GM23338 (cell line): ENCODE data around the gene RANGAP1. TPM values are rescaled to one million over a fixed set of nuclear protein-coding genes. Genes with fewer than 3 reads are reported as not detected.

Experiments
- ATAC-seq: fragments of 200-7000 bp; cut with Tn5 transposase; 3 replicates; pipeline ENCODE4 v1.9.1; 2020
- DNase-seq: peaks from one replicate; pipeline ENCODE4 v3.0.0-alpha.2; 2015; ENCODE audit warnings: low spot score
- H2AFZ ChIP-seq: fragments of 200-600 bp; sonication (generic); 2 replicates; pipeline ENCODE4 v1.8.0; 2016; ENCODE audit warnings: antibody characterized with exemption, mild to moderate bottlenecking, moderate library complexity
- H3F3A ChIP-seq: fragments of 200-600 bp; sonication (generic); replicated peaks from 2 replicates; pipeline ENCODE4 v1.8.0; 2017; ENCODE audit warnings: antibody characterized with exemption, mixed run types, low read depth
- H3K27ac ChIP-seq: fragments of 200-600 bp; sonication (generic); 2 replicates; pipeline ENCODE4 v1.6.1; 2016; ENCODE audit warnings: low read depth
- H3K27me3 ChIP-seq: fragments of 200-600 bp; sonication (generic); 2 replicates; pipeline ENCODE4 v1.8.0; 2016; ENCODE audit warnings: mild to moderate bottlenecking, mixed run types, moderate library complexity; ENCODE audit not compliant: insufficient read depth
- H3K36me3 ChIP-seq: fragments of 200-600 bp; sonication (generic); 2 replicates; pipeline ENCODE4 v1.8.0; 2016; ENCODE audit warnings: mild to moderate bottlenecking; ENCODE audit not compliant: insufficient read depth
- H3K4me1 ChIP-seq: fragments of 200-600 bp; sonication (generic); 2 replicates; pipeline ENCODE4 v1.8.0; 2016; ENCODE audit warnings: mild to moderate bottlenecking, moderate library complexity; ENCODE audit not compliant: insufficient read depth
- H3K4me2 ChIP-seq: fragments of 200-600 bp; sonication (generic); 2 replicates; pipeline ENCODE4 v1.7.1; 2017; ENCODE audit warnings: mixed run types
- H3K4me3 ChIP-seq: fragments of 200-600 bp; sonication (generic); 2 replicates; pipeline ENCODE4 v1.6.1; 2016; ENCODE audit warnings: mixed run types
- H3K79me2 ChIP-seq: fragments of 200-600 bp; sonication (generic); replicated peaks from 2 replicates; pipeline ENCODE4 v1.8.0; 2017; ENCODE audit warnings: mild to moderate bottlenecking; ENCODE audit not compliant: insufficient read depth
- H3K9me2 ChIP-seq: fragments of 200-600 bp; sonication (generic); 2 replicates; pipeline ENCODE4 v1.8.0; 2017; ENCODE audit not compliant: insufficient read depth
- H4K20me1 ChIP-seq: fragments of 200-600 bp; sonication (generic); replicated peaks from 2 replicates; pipeline ENCODE4 v1.8.0; 2017; ENCODE audit warnings: mild to moderate bottlenecking; ENCODE audit not compliant: insufficient read depth
- H3K27ac Mint-ChIP-seq: 2 replicates; pipeline ENCODE4 v1.8.0; 2020; ENCODE audit warnings: inconsistent platforms, mild to moderate bottlenecking, moderate library complexity, mixed read lengths
- H3K27me3 Mint-ChIP-seq: 3 replicates; pipeline ENCODE4 v1.8.0; 2022; ENCODE audit warnings: low read depth, mild to moderate bottlenecking, moderate library complexity, mixed read lengths, inconsistent platforms; ENCODE audit not compliant: insufficient read depth, poor library complexity
- H3K36me3 Mint-ChIP-seq: 3 replicates; pipeline ENCODE4 v1.8.0; 2021; ENCODE audit warnings: low read depth, mild to moderate bottlenecking, inconsistent platforms, moderate library complexity, mixed read lengths
- H3K4me1 Mint-ChIP-seq: 3 replicates; pipeline ENCODE4 v1.8.0; 2020; ENCODE audit warnings: mild to moderate bottlenecking, inconsistent platforms, mixed read lengths
- H3K4me3 Mint-ChIP-seq: 3 replicates; pipeline ENCODE4 v1.8.0; 2021; ENCODE audit warnings: moderate library complexity, mild to moderate bottlenecking, inconsistent platforms, mixed read lengths
- H3K9me3 Mint-ChIP-seq: 3 replicates; pipeline ENCODE4 v1.8.0; 2020; ENCODE audit warnings: moderate library complexity, mild to moderate bottlenecking, inconsistent platforms, mixed read lengths
- CREB1 ChIP-seq: fragments of 250-450 bp; sonication (Bioruptor Pico); IDR thresholded peaks from 2 replicates; pipeline ENCODE4 v1.5.0; 2020; ENCODE audit warnings: low read depth, mild to moderate bottlenecking, moderate library complexity
- ETS1 ChIP-seq: IDR thresholded peaks from 2 replicates; pipeline ENCODE4 v1.6.1; 2016; ENCODE audit warnings: antibody characterized with exemption
- EZH2 ChIP-seq: fragments of 200-600 bp; sonication (generic); IDR thresholded peaks from one replicate; pipeline ENCODE4 v1.8.0; 2017; ENCODE audit warnings: antibody characterized with exemption, mild to moderate bottlenecking, low read depth; ENCODE audit not compliant: unreplicated experiment
- EZH2phosphoT487 ChIP-seq: fragments of 200-600 bp; sonication (generic); IDR thresholded peaks from one replicate; pipeline ENCODE4 v1.8.1; 2018; ENCODE audit warnings: antibody characterized with exemption; ENCODE audit not compliant: unreplicated experiment
- JUNB ChIP-seq: IDR thresholded peaks from one replicate; pipeline ENCODE4 v1.6.1; 2016; ENCODE audit warnings: antibody characterized with exemption; ENCODE audit not compliant: unreplicated experiment
- NANOG ChIP-seq: IDR thresholded peaks from 2 replicates; pipeline ENCODE4 v1.6.1; 2016; ENCODE audit warnings: antibody characterized with exemption, borderline replicate concordance
- POLR2AphosphoS5 ChIP-seq: IDR thresholded peaks from 2 replicates; pipeline ENCODE4 v1.6.1; 2016; ENCODE audit warnings: antibody characterized with exemption, low read depth
- REST ChIP-seq: IDR thresholded peaks from one replicate; pipeline ENCODE4 v1.6.1; 2018; ENCODE audit warnings: antibody characterized with exemption; ENCODE audit not compliant: unreplicated experiment
- STAT1 ChIP-seq: IDR thresholded peaks from one replicate; pipeline ENCODE4 v1.6.1; 2016; ENCODE audit warnings: antibody characterized with exemption; ENCODE audit not compliant: unreplicated experiment
- ZNF114 ChIP-seq: fragments of 250-450 bp; sonication (Bioruptor Pico); IDR thresholded peaks from 2 replicates; pipeline ENCODE4 v1.5.0; 2020; ENCODE audit warnings: mild to moderate bottlenecking, moderate library complexity
- ZNF331 ChIP-seq: fragments of 250-450 bp; sonication (Bioruptor Pico); IDR thresholded peaks from 2 replicates; pipeline ENCODE4 v1.5.0; 2020; ENCODE audit warnings: low read depth, mild to moderate bottlenecking, moderate library complexity
- polyA plus RNA-seq: library from polyadenylated mRNA; unstranded; fragments of >200 nt; fragmentation: Nextera tagmentation; extraction: Ambion mirVana; gene quantifications from 2 replicates; pipeline ENCODE4 v1.2.1, GENCODE V29; 2016
- total RNA-seq: library from RNA; depleted of rRNA; stranded (reverse); fragments of >200 nt; shearing (Covaris generic); gene quantifications from 2 replicates; pipeline ENCODE4 v1.2.3, GENCODE V29; 2014
- TF ChIP-seq, protein P1 (sequence below), 2 experiments: fragments of 200-600 bp in 1 of 2; sonication (generic) in 1 of 2; conservative IDR thresholded peaks; 2 replicates each; pipeline versions ENCODE4 v1.5.1 to v1.6.1; 2016 to 2017; ENCODE audit warnings: antibody characterized with exemption in 2 of 2, low read depth in 2 of 2, mild to moderate bottlenecking in 2 of 2, moderate library complexity in 1 of 2
- TF ChIP-seq, protein P2 (sequence below): fragments of 250-450 bp; sonication (Bioruptor Pico); IDR thresholded peaks from 2 replicates; pipeline ENCODE4 v1.5.0; 2020; ENCODE audit warnings: mild to moderate bottlenecking, moderate library complexity

Gene RANGAP1
- total and polyA plus RNA-seq, 2 experiments from 2014 or later: 54.7 to 141 TPM

GRCh38 chr22:41302811-41303210 lies 16.8 kb upstream of the RANGAP1 start:
- TF ChIP-seq ETS1 (no peak), JUNB (no peak), CREB1 (CRISPR knock-in tag) (no peak), POLR2AphosphoS5 (no peak), REST (no peak), EZH2 (no peak), EZH2phosphoT487 (no peak), STAT1 (no peak), NANOG (no peak), ZNF114 (CRISPR knock-in tag) (no peak), ZNF331 (no peak)
- TF ChIP-seq, protein P1, sequence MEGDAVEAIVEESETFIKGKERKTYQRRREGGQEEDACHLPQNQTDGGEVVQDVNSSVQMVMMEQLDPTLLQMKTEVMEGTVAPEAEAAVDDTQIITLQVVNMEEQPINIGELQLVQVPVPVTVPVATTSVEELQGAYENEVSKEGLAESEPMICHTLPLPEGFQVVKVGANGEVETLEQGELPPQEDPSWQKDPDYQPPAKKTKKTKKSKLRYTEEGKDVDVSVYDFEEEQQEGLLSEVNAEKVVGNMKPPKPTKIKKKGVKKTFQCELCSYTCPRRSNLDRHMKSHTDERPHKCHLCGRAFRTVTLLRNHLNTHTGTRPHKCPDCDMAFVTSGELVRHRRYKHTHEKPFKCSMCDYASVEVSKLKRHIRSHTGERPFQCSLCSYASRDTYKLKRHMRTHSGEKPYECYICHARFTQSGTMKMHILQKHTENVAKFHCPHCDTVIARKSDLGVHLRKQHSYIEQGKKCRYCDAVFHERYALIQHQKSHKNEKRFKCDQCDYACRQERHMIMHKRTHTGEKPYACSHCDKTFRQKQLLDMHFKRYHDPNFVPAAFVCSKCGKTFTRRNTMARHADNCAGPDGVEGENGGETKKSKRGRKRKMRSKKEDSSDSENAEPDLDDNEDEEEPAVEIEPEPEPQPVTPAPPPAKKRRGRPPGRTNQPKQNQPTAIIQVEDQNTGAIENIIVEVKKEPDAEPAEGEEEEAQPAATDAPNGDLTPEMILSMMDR (conservative IDR thresholded peaks at IDR 0.05; ENCODE audit: low read depth in 2 of 2): no peak
- TF ChIP-seq, protein P2, sequence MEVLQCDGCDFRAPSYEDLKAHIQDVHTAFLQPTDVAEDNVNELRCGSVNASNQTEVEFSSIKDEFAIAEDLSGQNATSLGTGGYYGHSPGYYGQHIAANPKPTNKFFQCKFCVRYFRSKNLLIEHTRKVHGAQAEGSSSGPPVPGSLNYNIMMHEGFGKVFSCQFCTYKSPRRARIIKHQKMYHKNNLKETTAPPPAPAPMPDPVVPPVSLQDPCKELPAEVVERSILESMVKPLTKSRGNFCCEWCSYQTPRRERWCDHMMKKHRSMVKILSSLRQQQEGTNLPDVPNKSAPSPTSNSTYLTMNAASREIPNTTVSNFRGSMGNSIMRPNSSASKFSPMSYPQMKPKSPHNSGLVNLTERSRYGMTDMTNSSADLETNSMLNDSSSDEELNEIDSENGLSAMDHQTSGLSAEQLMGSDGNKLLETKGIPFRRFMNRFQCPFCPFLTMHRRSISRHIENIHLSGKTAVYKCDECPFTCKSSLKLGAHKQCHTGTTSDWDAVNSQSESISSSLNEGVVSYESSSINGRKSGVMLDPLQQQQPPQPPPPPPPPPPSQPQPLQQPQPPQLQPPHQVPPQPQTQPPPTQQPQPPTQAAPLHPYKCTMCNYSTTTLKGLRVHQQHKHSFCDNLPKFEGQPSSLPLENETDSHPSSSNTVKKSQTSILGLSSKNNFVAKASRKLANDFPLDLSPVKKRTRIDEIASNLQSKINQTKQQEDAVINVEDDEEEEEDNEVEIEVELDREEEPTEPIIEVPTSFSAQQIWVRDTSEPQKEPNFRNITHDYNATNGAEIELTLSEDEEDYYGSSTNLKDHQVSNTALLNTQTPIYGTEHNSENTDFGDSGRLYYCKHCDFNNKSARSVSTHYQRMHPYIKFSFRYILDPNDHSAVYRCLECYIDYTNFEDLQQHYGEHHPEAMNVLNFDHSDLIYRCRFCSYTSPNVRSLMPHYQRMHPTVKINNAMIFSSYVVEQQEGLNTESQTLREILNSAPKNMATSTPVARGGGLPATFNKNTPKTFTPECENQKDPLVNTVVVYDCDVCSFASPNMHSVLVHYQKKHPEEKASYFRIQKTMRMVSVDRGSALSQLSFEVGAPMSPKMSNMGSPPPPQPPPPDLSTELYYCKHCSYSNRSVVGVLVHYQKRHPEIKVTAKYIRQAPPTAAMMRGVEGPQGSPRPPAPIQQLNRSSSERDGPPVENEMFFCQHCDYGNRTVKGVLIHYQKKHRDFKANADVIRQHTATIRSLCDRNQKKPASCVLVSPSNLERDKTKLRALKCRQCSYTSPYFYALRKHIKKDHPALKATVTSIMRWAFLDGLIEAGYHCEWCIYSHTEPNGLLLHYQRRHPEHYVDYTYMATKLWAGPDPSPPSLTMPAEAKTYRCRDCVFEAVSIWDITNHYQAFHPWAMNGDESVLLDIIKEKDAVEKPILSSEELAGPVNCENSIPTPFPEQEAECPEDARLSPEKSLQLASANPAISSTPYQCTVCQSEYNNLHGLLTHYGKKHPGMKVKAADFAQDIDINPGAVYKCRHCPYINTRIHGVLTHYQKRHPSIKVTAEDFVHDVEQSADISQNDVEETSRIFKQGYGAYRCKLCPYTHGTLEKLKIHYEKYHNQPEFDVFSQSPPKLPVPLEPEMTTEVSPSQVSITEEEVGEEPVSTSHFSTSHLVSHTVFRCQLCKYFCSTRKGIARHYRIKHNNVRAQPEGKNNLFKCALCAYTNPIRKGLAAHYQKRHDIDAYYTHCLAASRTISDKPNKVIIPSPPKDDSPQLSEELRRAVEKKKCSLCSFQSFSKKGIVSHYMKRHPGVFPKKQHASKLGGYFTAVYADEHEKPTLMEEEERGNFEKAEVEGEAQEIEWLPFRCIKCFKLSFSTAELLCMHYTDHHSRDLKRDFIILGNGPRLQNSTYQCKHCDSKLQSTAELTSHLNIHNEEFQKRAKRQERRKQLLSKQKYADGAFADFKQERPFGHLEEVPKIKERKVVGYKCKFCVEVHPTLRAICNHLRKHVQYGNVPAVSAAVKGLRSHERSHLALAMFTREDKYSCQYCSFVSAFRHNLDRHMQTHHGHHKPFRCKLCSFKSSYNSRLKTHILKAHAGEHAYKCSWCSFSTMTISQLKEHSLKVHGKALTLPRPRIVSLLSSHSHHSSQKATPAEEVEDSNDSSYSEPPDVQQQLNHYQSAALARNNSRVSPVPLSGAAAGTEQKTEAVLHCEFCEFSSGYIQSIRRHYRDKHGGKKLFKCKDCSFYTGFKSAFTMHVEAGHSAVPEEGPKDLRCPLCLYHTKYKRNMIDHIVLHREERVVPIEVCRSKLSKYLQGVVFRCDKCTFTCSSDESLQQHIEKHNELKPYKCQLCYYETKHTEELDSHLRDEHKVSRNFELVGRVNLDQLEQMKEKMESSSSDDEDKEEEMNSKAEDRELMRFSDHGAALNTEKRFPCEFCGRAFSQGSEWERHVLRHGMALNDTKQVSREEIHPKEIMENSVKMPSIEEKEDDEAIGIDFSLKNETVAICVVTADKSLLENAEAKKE (CRISPR knock-in tag): no peak
- Histone ChIP-seq H3K4me2 (peak overlapping the region; percentile 93), H3K79me2 (peaks cover 67% of the 10 kb centered on the region), H2AFZ (no peak overlapping the region), H3K27me3 (no peaks in the 10 kb centered on the region), H3K4me1 (peaks cover 15% of the 10 kb centered on the region), H3K9me2 (no peaks in the 10 kb centered on the region), H3F3A (0 out of 2 replicates have a peak, but pooled peaks cover 6% of the 10 kb centered on the region), H4K20me1 (peaks cover 25% of the 10 kb centered on the region), H3K36me3 (no peaks in the 10 kb centered on the region), H3K4me3 (peak overlapping the region; percentile 95), H3K27ac (no peak overlapping the region)
- peak overlapping the region; percentile 72 for H3K4me3 Mint-ChIP-seq
- H3K9me3 Mint-ChIP-seq: no peaks in the 10 kb centered on the region
- DNase-seq (no peak), ATAC-seq (no peak)
- H3K36me3 Mint-ChIP-seq: peaks cover 21% of the 10 kb centered on the region
- H3K27ac Mint-ChIP-seq: no peak overlapping the region
- H3K27me3 Mint-ChIP-seq: peaks cover 14% of the 10 kb centered on the region
- H3K4me1 Mint-ChIP-seq: peaks cover 29% of the 10 kb centered on the region
